Measurements from ENCODE around the gene PMEL. TPM values are rescaled to one million over a fixed set of nuclear protein-coding genes. Genes with fewer than 3 reads are reported as not detected.

PMEL gene
- total RNA-seq, 2 experiments from 2014 or later: 1.4 to 2.4 TPM

GRCh38 chr12:55978393-55978792 is 12.6 kb upstream of the PMEL start:
- no peak for TF ChIP-seq EZH2phosphoT487 (IDR thresholded peaks at IDR 0.05; ENCODE audit: borderline replicate concordance, low read depth, low read length)
- no peak for TF ChIP-seq CTCF (conservative IDR thresholded peaks at IDR 0.05; ENCODE audit: low read length)
- H3K4me3 ChIP-seq (ENCODE audit: low read depth, low read length, poor library complexity, severe bottlenecking): no peak overlapping the region
- H3K9me2 ChIP-seq (ENCODE audit: insufficient read depth, low read length): no peaks in the 10 kb centered on the region
- H3K27ac ChIP-seq (ENCODE audit: low read depth, low read length, poor library complexity, severe bottlenecking): no peak overlapping the region
- peaks cover 32% of the 10 kb centered on the region for H3K4me1 ChIP-seq (ENCODE audit: insufficient read depth, low read length, poor library complexity, severe bottlenecking)
- H3K4me2 ChIP-seq (ENCODE audit: low read length): no peak overlapping the region
- no peaks in the 10 kb centered on the region for H4K20me1 ChIP-seq (ENCODE audit: insufficient read depth, low read length)
- no TSS peak for BruUV-seq (replicated peaks)
- no peak for DNase-seq (ENCODE audit: low spot score)
- H3K36me3 ChIP-seq (ENCODE audit: insufficient read depth, low read length): peaks cover 32% of the 10 kb centered on the region
- H3K79me2 ChIP-seq (ENCODE audit: insufficient read depth, low read depth, low read length): peaks cover 21% of the 10 kb centered on the region; the same call in 1 of the 2 replicates
- CTCF ChIA-PET (ENCODE audit: unreplicated experiment): no interaction called here
- POLR2A ChIA-PET: no interaction called here
- H3K9me3 ChIP-seq (ENCODE audit: low read length): no peaks in the 10 kb centered on the region
- no peak overlapping the region for H2AFZ ChIP-seq (ENCODE audit: low read length)
- intact Hi-C loops (cut with micrococcal nuclease; ENCODE audit: unreplicated experiment): no loop called here

GRCh38 chr12:55974308-55974730 is 8.5 kb upstream of the PMEL start:
- Histone ChIP-seq H3K36me3 (ENCODE audit: insufficient read depth, low read length) (peaks cover 40% of the 10 kb centered on the region), H2AFZ (ENCODE audit: low read length) (peak overlapping the region; percentile 53; the same call in 1 of the 2 replicates), H3K27ac (ENCODE audit: low read depth, low read length, poor library complexity, severe bottlenecking) (peak overlapping the region; percentile 55), H3K79me2 (ENCODE audit: insufficient read depth, low read depth, low read length) (peaks cover 21% of the 10 kb centered on the region; the same call in 1 of the 2 replicates), H3K4me2 (ENCODE audit: low read length) (peak overlapping the region; percentile 74), H3K9me3 (ENCODE audit: low read length) (no peaks in the 10 kb centered on the region), H3K4me1 (ENCODE audit: insufficient read depth, low read length, poor library complexity, severe bottlenecking) (peaks cover 23% of the 10 kb centered on the region), H3K9me2 (ENCODE audit: insufficient read depth, low read length) (no peaks in the 10 kb centered on the region), H3K4me3 (ENCODE audit: low read depth, low read length, poor library complexity, severe bottlenecking) (peak overlapping the region; percentile 88), H4K20me1 (ENCODE audit: insufficient read depth, low read length) (no peaks in the 10 kb centered on the region)
- peak; percentile 56 for DNase-seq (ENCODE audit: low spot score)
- TF ChIP-seq CTCF (conservative IDR thresholded peaks at IDR 0.05; ENCODE audit: low read length) (no peak), EZH2phosphoT487 (IDR thresholded peaks at IDR 0.05; ENCODE audit: borderline replicate concordance, low read depth, low read length) (no peak)
- POLR2A ChIA-PET: interaction anchor here (0.6 to 2.5 kb wide), 19 partner anchors 9 to 301 kb away, joined by 3 to 32 read pairs (median 4); partner anchors contain the start of genes CD63, ORMDL2, PYM1 and SARNP
- no TSS peak for BruUV-seq (replicated peaks)
- intact Hi-C loops (cut with micrococcal nuclease; ENCODE audit: unreplicated experiment): no loop called here
- CTCF ChIA-PET (ENCODE audit: unreplicated experiment): interaction anchor here (0.5 to 0.6 kb wide), 2 partner anchors 14 to 148 kb away, joined by 3 read pairs; no protein-coding TSS in a partner anchor
